GM18520 (cell line): ENCODE results near the gene SLC22A12.
"Not testable (repeated sequence)": the region's sequence is repeated elsewhere in the genome, so short reads cannot be mapped to it uniquely, and the experiment has no call there.

Experiments used
- ATAC-seq: cut with Tn5 transposase; IDR thresholded peaks from one replicate; pipeline ENCODE4 v1.9.1; 2021; ENCODE audit not compliant: unreplicated experiment

Gene SLC22A12

DNA sequence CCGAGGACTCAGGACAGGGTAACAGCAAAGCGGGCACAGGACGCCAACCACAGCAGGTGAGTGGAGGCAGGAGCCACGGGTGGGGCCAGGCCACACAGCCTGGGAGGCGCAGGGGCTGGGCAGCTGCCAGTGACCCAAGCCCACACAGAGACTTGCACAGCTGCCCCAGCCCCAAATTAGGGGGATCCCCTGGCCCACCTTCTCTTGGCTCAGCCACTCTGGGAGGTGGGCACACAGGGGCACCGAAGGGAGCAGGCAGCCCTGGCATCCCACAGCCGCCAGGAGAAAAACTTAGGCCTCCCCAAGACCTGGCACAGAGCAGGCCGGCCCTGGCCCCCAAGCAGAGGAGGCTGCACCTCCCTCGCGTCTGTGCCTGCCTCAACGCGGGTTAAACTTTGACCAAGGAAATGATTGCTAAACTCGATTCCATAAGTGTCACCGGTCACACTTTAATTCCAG is at the start of gene SLC22A12:
Gene SLC22A12, plus strand, starts transcription at position 458 of the 459 bp plus-strand sequence. CDS start 337 bp downstream, outside the sequence.
- no peak for ATAC-seq

GRCh38 chr11:64542172-64543125 is 48.6 kb upstream of the SLC22A12 start:
- no peak for ATAC-seq

- ATAC-seq = no peak
These were observed 47.2 kb upstream of the SLC22A12 start for GRCh38 chr11:64543818-64544217.

GRCh38 chr11:64544616-64545296 is 46.3 kb upstream of the SLC22A12 start:
- ATAC-seq = no peak

- ATAC-seq = no peak
These were observed 45.4 kb upstream of the SLC22A12 start for GRCh38 chr11:64545619-64546018.

- ATAC-seq = no peak
These were observed 44.8 kb upstream of the SLC22A12 start for GRCh38 chr11:64546176-64546575.

GRCh38 chr11:64546600-64546999 is 44.4 kb upstream of the SLC22A12 start:
- ATAC-seq = no peak

DNA sequence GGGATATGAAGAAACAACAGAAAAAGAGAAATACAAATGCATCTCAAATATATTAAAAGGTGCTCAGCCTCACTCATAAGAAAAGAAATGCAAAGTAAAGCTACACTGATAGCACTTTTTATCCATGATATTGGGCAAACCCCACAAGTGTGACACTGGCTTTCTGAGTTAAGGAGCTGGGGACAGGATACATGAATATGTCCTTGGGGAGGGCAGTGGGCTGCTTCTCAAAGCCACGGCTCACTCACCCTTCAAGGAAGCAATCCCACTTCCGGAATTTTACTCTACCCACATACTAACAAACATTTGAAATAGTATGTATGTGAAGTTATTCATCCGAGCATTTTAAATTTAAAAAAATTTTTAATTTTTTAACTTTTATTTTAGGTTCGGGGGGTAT is 41.1 kb upstream of the SLC22A12 start:
- ATAC-seq = no peak

DNA sequence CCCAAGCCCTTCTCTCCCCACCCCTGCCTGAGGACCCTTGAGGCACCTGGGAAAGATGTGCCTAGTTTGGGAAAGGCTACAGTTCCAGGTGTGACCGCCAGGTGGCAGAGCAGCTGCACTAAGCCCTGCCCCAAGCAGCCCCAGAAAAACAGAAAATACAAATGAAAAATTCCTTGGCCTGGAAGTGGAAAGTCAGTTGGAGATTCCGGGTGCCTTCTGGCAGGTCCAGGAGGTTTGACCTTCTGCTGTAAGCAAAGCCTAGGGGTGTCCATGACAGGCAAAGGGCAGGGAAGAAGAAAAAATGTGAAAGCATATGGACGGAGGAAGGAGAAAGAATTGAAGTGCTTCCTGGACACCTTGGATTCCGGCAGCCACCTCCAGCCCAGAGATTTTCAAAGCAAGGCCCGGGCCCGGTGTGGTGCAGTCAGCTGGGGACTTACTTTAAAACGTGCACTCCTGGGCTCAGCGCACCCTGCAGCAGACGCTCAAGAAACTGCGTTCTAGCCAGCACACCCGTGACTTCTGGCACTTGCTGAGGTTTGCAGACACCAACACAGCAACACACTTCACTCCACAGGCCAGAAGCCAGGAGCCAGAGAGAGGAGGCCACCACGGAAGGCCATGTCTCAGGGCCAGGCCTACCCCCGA is 37.3 kb upstream of the SLC22A12 start:
- ATAC-seq = no peak

DNA sequence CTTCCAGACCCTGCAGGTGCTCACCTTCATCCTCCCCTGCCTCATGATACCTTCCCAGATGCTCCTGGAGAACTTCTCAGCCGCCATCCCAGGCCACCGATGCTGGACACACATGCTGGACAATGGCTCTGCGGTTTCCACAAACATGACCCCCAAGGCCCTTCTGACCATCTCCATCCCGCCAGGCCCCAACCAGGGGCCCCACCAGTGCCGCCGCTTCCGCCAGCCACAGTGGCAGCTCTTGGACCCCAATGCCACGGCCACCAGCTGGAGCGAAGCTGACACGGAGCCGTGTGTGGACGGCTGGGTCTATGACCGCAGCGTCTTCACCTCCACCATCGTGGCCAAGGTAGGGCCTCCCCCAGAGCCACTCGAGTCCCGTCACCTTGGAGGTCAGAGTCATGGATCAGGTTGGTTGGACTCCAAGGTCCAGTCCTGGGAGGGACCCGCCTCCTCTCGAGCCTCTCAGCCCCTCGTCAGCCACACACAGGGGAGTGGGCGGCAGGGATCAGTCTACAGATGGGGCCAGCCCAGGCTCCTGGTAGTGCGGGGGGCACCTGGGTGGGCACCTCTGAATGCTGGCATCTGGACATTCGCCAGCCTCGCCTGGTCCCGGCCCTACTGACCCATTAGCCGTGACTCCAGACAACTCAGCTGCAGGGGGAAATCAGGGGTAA is 34.8 kb upstream of the SLC22A12 start:
- ATAC-seq = no peak

GRCh38 chr11:64556721-64557250 is 34.2 kb upstream of the SLC22A12 start:
- ATAC-seq = no peak

DNA sequence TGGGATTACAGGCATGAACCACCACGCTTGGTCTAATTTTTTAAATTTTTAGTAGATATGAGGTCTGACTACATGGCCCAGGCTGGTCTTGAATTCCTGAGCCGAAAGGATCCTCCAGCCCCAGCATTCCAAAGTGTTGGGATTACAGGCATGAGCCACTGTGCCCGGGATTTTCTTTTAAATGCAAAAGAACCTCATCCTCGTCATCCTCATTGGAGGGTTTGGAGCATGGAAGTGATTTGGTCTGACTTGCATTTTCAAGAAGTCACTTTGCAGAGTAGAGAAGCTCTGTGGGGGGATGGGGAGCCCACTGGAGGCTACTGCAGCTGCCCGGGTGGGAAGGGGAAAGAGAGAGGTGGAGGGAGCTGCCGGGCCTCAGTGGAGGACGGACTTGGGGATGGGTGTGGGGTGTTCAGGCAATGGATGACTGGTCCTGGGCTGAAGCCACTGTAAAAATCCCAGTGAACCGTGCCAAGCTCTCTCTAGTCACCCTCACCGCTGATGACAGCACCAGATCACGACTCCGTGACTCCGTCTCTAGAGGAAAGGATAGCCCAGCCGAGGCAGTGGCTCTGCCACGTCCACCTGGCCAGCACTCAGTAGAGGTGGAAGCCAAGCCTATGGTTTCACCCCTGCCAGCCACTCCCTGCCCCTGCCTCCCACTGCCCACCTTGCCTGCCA is 32.8 kb upstream of the SLC22A12 start:
- no peak for ATAC-seq

- no peak for ATAC-seq
These were observed 32.2 kb upstream of the SLC22A12 start for GRCh38 chr11:64558869-64559268.

DNA sequence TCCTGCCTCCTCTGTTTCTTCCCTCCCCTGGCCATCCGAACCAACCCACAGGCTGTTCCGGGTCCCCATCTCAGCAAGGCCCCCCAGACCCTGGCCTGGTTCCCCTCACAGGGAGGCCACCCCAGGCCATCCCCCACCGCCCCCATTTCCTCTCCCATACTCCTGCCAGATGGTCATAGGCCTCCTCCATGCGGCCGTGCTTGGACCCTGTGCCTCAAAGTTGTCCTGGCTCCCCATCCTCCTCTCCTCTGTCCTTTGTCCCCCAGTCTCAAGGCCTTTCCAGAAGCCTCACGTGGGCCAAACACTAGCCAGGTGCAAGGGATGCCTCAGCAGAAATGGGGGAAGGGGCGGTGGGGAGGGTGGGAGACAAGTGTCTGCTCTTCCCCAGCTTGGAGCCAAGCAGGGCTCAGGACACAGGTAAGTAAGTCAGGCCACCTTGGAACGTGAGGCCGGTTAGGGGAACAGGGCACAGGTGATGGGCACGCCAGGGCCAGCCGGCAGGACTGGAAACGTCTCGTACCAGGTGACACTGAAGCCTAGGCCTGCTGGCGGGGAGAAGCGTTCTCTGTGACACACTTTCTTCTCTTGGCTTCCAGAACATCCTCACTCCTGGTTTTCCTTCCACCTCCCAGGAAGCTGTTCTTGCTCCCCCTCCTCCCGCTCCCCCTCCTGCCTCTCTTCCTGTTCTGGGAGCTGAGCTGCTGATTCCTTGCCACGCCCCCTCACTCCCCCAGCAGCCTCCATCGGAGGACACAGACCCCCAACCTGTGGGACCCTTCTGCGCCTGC is 31.5 kb upstream of the SLC22A12 start:
- ATAC-seq = no peak

DNA sequence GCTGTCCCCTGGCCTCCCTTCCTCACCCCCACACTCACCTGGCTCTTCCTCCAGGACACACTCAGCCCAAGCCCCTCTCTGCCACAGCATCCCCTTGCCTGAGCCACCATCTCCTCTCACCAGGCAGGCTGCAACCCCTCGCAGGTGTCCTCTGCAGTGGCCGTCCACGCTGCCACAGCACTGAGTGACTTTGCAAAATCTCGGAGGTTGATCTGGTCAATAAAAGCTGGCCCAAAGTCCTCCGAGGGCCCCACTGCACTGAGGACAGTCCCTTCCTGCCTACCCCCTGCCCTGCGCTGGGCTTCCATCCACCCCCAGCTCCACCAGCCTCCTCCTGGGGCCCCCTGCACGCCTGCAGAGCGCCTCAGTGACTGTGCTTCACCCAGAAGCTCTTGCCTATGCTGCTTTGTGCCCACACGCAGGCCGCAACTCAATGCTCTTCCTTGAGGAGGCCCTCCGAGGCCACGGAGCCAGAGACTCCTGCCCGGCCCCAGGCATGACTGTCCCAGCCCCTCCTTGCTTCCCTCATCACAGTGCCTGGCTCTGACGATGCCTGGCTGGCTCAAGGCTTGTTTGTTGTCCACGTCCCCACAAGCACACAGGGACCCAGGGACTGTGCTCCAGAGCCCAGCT is 30.8 kb upstream of the SLC22A12 start:
- ATAC-seq = no peak

DNA sequence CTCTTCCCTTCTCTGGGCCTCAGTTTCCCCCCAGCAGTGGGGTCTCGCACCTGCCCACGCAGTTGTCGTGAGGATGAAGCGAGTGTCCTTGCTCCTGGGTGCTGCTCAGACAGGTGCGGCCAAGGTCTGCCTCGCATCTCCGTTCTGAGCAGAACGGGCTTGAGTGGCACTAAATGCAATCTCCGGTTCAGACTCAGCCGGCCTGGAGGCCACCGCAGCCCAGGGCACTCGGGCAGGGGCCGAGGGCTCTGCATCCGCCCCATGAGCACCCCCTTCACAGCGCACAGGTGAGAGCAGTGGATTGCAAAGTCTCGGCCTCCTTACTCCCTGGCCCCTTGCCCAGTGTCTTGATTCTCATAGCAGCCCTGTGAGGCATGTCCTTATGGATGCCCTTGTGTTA is 30.1 kb upstream of the SLC22A12 start:
- no peak for ATAC-seq

- ATAC-seq = not testable (repeated sequence)
These were observed 29.6 kb upstream of the SLC22A12 start for GRCh38 chr11:64561429-64561828.

- ATAC-seq = no peak
These were observed 28.9 kb upstream of the SLC22A12 start for GRCh38 chr11:64561984-64562722.
